ENCODE data around the gene SPACA9. TPM values are rescaled to one million over a fixed set of nuclear protein-coding genes. Genes with fewer than 3 reads are reported as not detected.

SPACA9 gene
- total and polyA plus RNA-seq, 11 donors: 1.6 to 6.9 (median 4.6) TPM

DNA sequence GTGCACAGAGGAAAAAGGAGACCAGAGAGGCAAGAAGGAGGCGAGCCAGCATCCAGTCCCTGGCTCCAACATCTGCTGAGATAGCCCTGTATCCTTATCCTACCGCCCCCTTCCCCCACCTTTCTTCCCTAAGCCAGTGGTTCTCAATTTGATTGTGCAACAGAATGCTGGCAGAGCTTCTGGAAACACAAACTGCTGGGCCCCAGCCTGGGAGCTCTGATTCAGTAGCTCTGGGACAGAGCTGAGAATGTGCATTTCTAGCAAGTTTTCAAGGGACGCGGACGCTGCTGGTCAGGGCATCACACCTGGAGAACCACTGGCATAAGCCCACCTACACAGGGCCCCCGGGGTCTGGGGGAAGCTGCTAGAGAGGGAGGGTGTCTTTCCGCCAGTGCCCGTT lies 21.7 kb upstream of the SPACA9 start:
- no peaks in the 10 kb centered on the region for H3K36me3 ChIP-seq
- H3K27ac ChIP-seq: peak overlapping the region in 3 of 12 donors; percentile 7 to 75 (median 48)
- ATAC-seq: peak; percentile 65 to 92 (median 82)
- intact Hi-C loops (cut with DNase I): no loop called here
- H3K4me1 ChIP-seq: peaks cover 0 to 11% (median 6%) of the 10 kb centered on the region in 12 donors
- no peaks in the 10 kb centered on the region for H3K9me3 ChIP-seq
- WGBS, 4 donors: 47 to 57% (median 51%) methylated on average over 7 to 8 of the region's 8 CpGs
- no peak overlapping the region for H3K4me3 ChIP-seq
- TF ChIP-seq POLR2A (IDR thresholded peaks at IDR 0.05): no peak
- TF ChIP-seq, protein P1, sequence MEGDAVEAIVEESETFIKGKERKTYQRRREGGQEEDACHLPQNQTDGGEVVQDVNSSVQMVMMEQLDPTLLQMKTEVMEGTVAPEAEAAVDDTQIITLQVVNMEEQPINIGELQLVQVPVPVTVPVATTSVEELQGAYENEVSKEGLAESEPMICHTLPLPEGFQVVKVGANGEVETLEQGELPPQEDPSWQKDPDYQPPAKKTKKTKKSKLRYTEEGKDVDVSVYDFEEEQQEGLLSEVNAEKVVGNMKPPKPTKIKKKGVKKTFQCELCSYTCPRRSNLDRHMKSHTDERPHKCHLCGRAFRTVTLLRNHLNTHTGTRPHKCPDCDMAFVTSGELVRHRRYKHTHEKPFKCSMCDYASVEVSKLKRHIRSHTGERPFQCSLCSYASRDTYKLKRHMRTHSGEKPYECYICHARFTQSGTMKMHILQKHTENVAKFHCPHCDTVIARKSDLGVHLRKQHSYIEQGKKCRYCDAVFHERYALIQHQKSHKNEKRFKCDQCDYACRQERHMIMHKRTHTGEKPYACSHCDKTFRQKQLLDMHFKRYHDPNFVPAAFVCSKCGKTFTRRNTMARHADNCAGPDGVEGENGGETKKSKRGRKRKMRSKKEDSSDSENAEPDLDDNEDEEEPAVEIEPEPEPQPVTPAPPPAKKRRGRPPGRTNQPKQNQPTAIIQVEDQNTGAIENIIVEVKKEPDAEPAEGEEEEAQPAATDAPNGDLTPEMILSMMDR (IDR thresholded peaks at IDR 0.05): no peak
- no peaks in the 10 kb centered on the region for H3K27me3 ChIP-seq
- peak in 4 of 5 donors; percentile 28 to 78 (median 55) for DNase-seq

DNA sequence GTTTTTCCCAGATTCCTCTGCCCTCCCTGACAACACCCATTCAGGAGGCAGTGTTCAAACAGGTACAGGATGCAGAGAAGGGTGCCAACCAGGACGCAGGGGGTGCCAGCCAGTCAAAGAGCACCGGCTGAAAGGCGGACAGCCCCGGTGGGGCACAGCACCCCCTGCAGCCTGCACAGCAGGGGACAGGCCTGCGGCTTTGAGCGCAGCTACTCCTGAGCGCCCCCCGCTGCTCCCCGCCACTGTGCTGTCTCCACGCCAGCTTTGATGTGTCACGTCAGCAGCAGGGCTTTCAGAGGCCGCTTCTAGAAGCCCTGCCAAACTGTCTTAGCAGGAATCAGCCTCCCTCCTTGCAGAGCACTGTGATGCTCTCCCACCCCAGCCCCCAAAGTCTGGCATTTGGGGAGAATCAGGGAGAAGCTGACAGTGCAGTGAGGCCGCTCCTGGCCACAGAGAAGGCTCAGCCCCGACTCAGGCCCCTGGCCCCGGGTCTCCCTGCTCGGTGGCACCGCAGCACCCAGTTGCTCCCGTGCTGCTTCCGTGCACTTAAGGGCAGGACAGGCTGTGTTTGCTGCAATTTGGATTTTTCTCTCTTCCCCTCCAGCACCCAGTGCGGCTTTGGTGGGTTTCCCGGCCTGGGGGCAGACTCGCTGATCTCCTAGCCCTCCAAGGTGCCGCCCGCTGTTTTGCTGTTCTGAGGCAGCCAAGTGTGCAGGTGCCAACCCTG lies 20.9 kb upstream of the SPACA9 start:
- no peak for TF ChIP-seq POLR2A (IDR thresholded peaks at IDR 0.05)
- TF ChIP-seq, protein P1 (IDR thresholded peaks at IDR 0.05): peak in 2 of 12 donors; percentile 22 to 26
- Histone ChIP-seq H3K4me1 (peaks cover 0 to 11% (median 6%) of the 10 kb centered on the region in 12 donors), H3K9me3 (no peaks in the 10 kb centered on the region), H3K4me3 (no peak overlapping the region), H3K27ac (peak overlapping the region in 2 of 12 donors; percentile 7 to 75), H3K27me3 (no peaks in the 10 kb centered on the region), H3K36me3 (no peaks in the 10 kb centered on the region)
- 54 to 84% (median 60%) methylated on average over 14 to 24 of the region's 24 CpGs for WGBS, 4 donors
- ATAC-seq: peak; percentile 16 to 67 (median 48)
- peak in 2 of 5 donors; percentile 43 to 45 for DNase-seq
- intact Hi-C loops (cut with DNase I): no loop called here

DNA sequence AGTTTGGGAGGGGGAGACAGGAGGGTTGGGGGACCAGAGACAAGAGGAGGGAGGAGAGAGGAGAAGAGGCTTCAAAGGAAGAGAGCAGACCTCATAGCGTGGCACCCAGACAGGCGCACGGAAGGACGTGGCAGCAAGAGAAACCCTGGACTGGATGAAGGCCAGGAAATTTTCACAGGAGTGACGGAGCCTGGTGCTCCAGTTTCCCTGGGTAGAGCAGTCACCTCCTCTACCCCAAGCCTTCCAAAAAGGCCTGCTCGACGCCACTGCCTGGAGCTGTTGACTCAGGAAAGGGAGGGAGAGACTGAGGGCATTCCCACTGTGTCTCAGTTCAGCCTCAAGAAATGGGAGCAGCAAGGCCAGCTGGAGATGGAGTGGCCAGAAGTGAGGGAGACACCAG lies 19.9 kb upstream of the SPACA9 start:
- intact Hi-C loops (cut with DNase I): no loop called here
- 37 to 68% (median 44%) methylated on average over 7 of the region's 7 CpGs for WGBS, 4 donors
- peak in 2 of 4 donors; percentile 9 to 15 for ATAC-seq
- Histone ChIP-seq H3K9me3 (no peaks in the 10 kb centered on the region), H3K4me3 (no peak overlapping the region), H3K36me3 (no peaks in the 10 kb centered on the region), H3K27ac (no peak overlapping the region), H3K4me1 (peaks cover 0 to 11% (median 6%) of the 10 kb centered on the region in 12 donors), H3K27me3 (no peaks in the 10 kb centered on the region)
- no peak for TF ChIP-seq POLR2A (IDR thresholded peaks at IDR 0.05)
- TF ChIP-seq, protein P1 (IDR thresholded peaks at IDR 0.05): no peak
- peak in 1 of 5 donors; percentile 44 for DNase-seq

GRCh38 chr9:132861666-132862065 lies 17.0 kb upstream of the SPACA9 start:
- Histone ChIP-seq H3K27me3 (no peaks in the 10 kb centered on the region), H3K27ac (no peak overlapping the region), H3K36me3 (no peaks in the 10 kb centered on the region), H3K9me3 (no peaks in the 10 kb centered on the region), H3K4me3 (no peak overlapping the region), H3K4me1 (peaks cover 0 to 11% (median 6%) of the 10 kb centered on the region in 12 donors)
- TF ChIP-seq POLR2A (IDR thresholded peaks at IDR 0.05): no peak
- TF ChIP-seq, protein P1 (IDR thresholded peaks at IDR 0.05): no peak
- DNase-seq (no peak), ATAC-seq (no peak)
- 84 to 98% (median 93%) methylated on average over 3 of the region's 3 CpGs for WGBS, 4 donors
- intact Hi-C loops (cut with DNase I): no loop called here
